Loucy (cell line): Measurements from ENCODE around the gene DISP3.

Experiments
- H2AFZ ChIP-seq: fragments of 200-600 bp; sonication (generic); 2 replicates; pipeline ENCODE4 v1.6.0; 2016; ENCODE audit warnings: antibody characterized with exemption, mild to moderate bottlenecking, low read length, moderate library complexity
- H3F3A ChIP-seq: fragments of 200-600 bp; 2 replicates; pipeline ENCODE4 v1.6.0; 2016; ENCODE audit warnings: antibody characterized with exemption, low read depth, mild to moderate bottlenecking
- H3K27me3 ChIP-seq: fragments of 200-600 bp; sonication (generic); 2 replicates; pipeline ENCODE4 v1.6.1; 2014; ENCODE audit warnings: low read length, mild to moderate bottlenecking; ENCODE audit not compliant: insufficient read depth, poor library complexity, severe bottlenecking
- H3K36me3 ChIP-seq: fragments of 200-600 bp; sonication (generic); 2 replicates; pipeline ENCODE4 v1.6.1; 2016; ENCODE audit warnings: low read length; ENCODE audit not compliant: insufficient read depth
- H3K4me1 ChIP-seq: fragments of 200-600 bp; sonication (generic); 2 replicates; pipeline ENCODE4 v1.5.1; 2014; ENCODE audit warnings: low read length, mild to moderate bottlenecking; ENCODE audit not compliant: insufficient read depth, poor library complexity, severe bottlenecking
- H3K4me2 ChIP-seq: fragments of 200-600 bp; sonication (generic); 2 replicates; pipeline ENCODE4 v1.6.0; 2014; ENCODE audit warnings: antibody characterized with exemption, low read length, low read depth, mild to moderate bottlenecking; ENCODE audit not compliant: poor library complexity, severe bottlenecking
- H3K4me3 ChIP-seq: fragments of 200-600 bp; sonication (generic); 2 replicates; pipeline ENCODE4 v1.5.1; 2014; ENCODE audit warnings: low read length, mild to moderate bottlenecking, mixed read lengths; ENCODE audit not compliant: poor library complexity, severe bottlenecking
- H3K79me2 ChIP-seq: fragments of 200-600 bp; sonication (generic); 2 replicates; pipeline ENCODE4 v1.6.1; 2014; ENCODE audit warnings: low read length; ENCODE audit not compliant: insufficient read depth
- H3K9ac ChIP-seq: fragments of 200-600 bp; sonication (generic); 2 replicates; pipeline ENCODE4 v1.6.0; 2014; ENCODE audit warnings: mild to moderate bottlenecking, low read depth, low read length, moderate library complexity; ENCODE audit not compliant: poor library complexity, severe bottlenecking
- H3K9me2 ChIP-seq: fragments of 200-600 bp; sonication (generic); replicated peaks from 2 replicates; pipeline ENCODE4 v1.6.1; 2016; ENCODE audit warnings: low read depth, low read length, mixed read lengths
- H3K9me3 ChIP-seq: fragments of 200-600 bp; sonication (generic); 2 replicates; pipeline ENCODE4 v1.6.1; 2014; ENCODE audit warnings: mild to moderate bottlenecking, antibody characterized with exemption, low read length, low read depth; ENCODE audit not compliant: insufficient read depth
- H4K20me1 ChIP-seq: fragments of 200-600 bp; sonication (generic); 2 replicates; pipeline ENCODE4 v1.6.0; 2014; ENCODE audit warnings: antibody characterized with exemption, low read length, mild to moderate bottlenecking; ENCODE audit not compliant: insufficient read depth, poor library complexity, severe bottlenecking
- CTCF ChIP-seq: fragments of 200-600 bp; sonication (generic); conservative IDR thresholded peaks from 2 replicates; pipeline ENCODE4 v1.5.1; 2014; ENCODE audit warnings: mild to moderate bottlenecking, antibody characterized with exemption, low read length
- EZH2phosphoT487 ChIP-seq: fragments of 200-600 bp; IDR thresholded peaks from 2 replicates; pipeline ENCODE4 v1.6.1; 2018; ENCODE audit warnings: antibody characterized with exemption, mild to moderate bottlenecking, moderate library complexity, borderline replicate concordance

The DISP3 gene

GRCh38 chr1:11502516-11502915 is 23.6 kb downstream of the DISP3 start:
- TF ChIP-seq EZH2phosphoT487 (no peak), CTCF (no peak)
- H3K9me2 ChIP-seq: no peaks in the 10 kb centered on the region
- no peaks in the 10 kb centered on the region for H3K79me2 ChIP-seq
- H3K4me3 ChIP-seq: no peak overlapping the region
- no peak overlapping the region for H3K9ac ChIP-seq
- no peaks in the 10 kb centered on the region for H3K4me1 ChIP-seq
- H3F3A ChIP-seq: no peaks in the 10 kb centered on the region
- H4K20me1 ChIP-seq: no peaks in the 10 kb centered on the region
- no peaks in the 10 kb centered on the region for H3K36me3 ChIP-seq
- no peak overlapping the region for H2AFZ ChIP-seq
- no peaks in the 10 kb centered on the region for H3K27me3 ChIP-seq
- H3K9me3 ChIP-seq: peaks cover 10% of the 10 kb centered on the region
- H3K4me2 ChIP-seq: no peak overlapping the region

GRCh38 chr1:11504599-11504998 is 25.6 kb downstream of the DISP3 start:
- no peaks in the 10 kb centered on the region for H3K4me1 ChIP-seq
- no peak overlapping the region for H3K9ac ChIP-seq
- H2AFZ ChIP-seq: no peak overlapping the region
- H4K20me1 ChIP-seq: no peaks in the 10 kb centered on the region
- H3K4me3 ChIP-seq: no peak overlapping the region
- no peaks in the 10 kb centered on the region for H3K27me3 ChIP-seq
- H3K9me2 ChIP-seq: no peaks in the 10 kb centered on the region
- no peak for TF ChIP-seq EZH2phosphoT487
- no peak for TF ChIP-seq CTCF
- H3K4me2 ChIP-seq: no peak overlapping the region
- H3K9me3 ChIP-seq: peaks cover 12% of the 10 kb centered on the region
- H3K79me2 ChIP-seq: no peaks in the 10 kb centered on the region
- H3K36me3 ChIP-seq: no peaks in the 10 kb centered on the region
- no peaks in the 10 kb centered on the region for H3F3A ChIP-seq

GRCh38 chr1:11505591-11506538 is 26.9 kb downstream of the DISP3 start:
- no peak for TF ChIP-seq CTCF
- TF ChIP-seq EZH2phosphoT487: no peak
- Histone ChIP-seq H3K79me2 (no peaks in the 10 kb centered on the region), H3K4me1 (no peaks in the 10 kb centered on the region), H3K27me3 (no peaks in the 10 kb centered on the region), H4K20me1 (no peaks in the 10 kb centered on the region), H3F3A (no peaks in the 10 kb centered on the region), H3K9me3 (peaks cover 12% of the 10 kb centered on the region), H3K4me3 (no peak overlapping the region), H3K9me2 (no peaks in the 10 kb centered on the region), H3K36me3 (no peaks in the 10 kb centered on the region), H3K9ac (no peak overlapping the region), H3K4me2 (no peak overlapping the region), H2AFZ (no peak overlapping the region)
